HL-60 (cell line): ENCODE measurements around the gene RAB21.

ENCODE experiments used
- DNase-seq, 2 experiments: peaks; one replicate each; pipeline ENCODE4 v3.0.0-alpha.2; 2010 to 2020; ENCODE audit warnings: low read depth in 1 of 2, low spot score in 1 of 2
- H3K27ac ChIP-seq: fragments of 250-450 bp; sonication (Bioruptor Pico); replicated peaks from 2 replicates; pipeline ENCODE4 v1.5.1; 2020; ENCODE audit warnings: mild to moderate bottlenecking, moderate library complexity
- H3K27me3 ChIP-seq: fragments of 250-450 bp; sonication (Bioruptor Pico); 2 replicates; pipeline ENCODE4 v1.5.1; 2021; ENCODE audit warnings: mild to moderate bottlenecking, moderate library complexity; ENCODE audit not compliant: insufficient read depth, poor library complexity, severe bottlenecking
- H3K4me3 ChIP-seq: replicated peaks from 2 replicates; pipeline ENCODE4 v1.5.1; 2011; ENCODE audit warnings: mild to moderate bottlenecking, control low read depth, low read length; ENCODE audit not compliant: insufficient read depth
- CTCF ChIP-seq: IDR thresholded peaks from one replicate; pipeline ENCODE4 v1.5.1; 2011; ENCODE audit warnings: low read length, control low read depth, inconsistent platforms; ENCODE audit not compliant: insufficient read depth
- GABPA ChIP-seq: IDR thresholded peaks from 2 replicates; pipeline ENCODE4 v1.6.1; 2012; ENCODE audit warnings: low read depth
- POLR2AphosphoS5 ChIP-seq: IDR thresholded peaks from 2 replicates; pipeline ENCODE4 v1.6.1; 2012; ENCODE audit warnings: low read depth
- REST ChIP-seq: IDR thresholded peaks from 2 replicates; pipeline ENCODE4 v1.6.1; 2012; ENCODE audit warnings: low read depth; ENCODE audit not compliant: insufficient replicate concordance
- SPI1 ChIP-seq: IDR thresholded peaks from 2 replicates; pipeline ENCODE4 v1.6.1; 2012; ENCODE audit warnings: low read depth, mild to moderate bottlenecking, borderline replicate concordance

RAB21 gene

DNA sequence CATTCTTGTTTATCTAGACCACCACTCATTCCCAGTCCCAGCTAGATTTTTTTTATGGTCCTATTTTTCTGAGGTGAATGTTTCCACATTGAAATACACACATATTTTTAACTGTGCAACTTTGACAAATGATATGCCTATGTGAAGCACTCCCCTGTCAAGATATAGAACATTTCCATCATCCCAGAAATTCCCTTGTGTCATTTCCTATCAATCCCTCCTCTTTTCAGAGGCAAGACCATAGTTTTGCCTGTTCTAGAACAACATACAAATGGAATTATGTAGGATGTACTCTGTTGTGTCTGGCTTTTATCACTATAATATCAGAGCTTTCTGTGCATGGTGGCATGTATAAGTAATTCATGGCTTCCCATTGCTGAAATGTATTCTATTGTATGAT, 36.1 kb upstream of the RAB21 start:
- no peak for DNase-seq
- Histone ChIP-seq H3K27ac (no peak overlapping the region), H3K27me3 (no peaks in the 10 kb centered on the region), H3K4me3 (no peak overlapping the region)
- no peak for TF ChIP-seq CTCF
- no peak for TF ChIP-seq POLR2AphosphoS5
- no peak for TF ChIP-seq REST
- TF ChIP-seq GABPA = no peak
- no peak for TF ChIP-seq SPI1

- H3K4me3 ChIP-seq = no peak overlapping the region
- TF ChIP-seq GABPA (no peak), CTCF (no peak), REST (no peak), SPI1 (no peak), POLR2AphosphoS5 (no peak)
- H3K27me3 ChIP-seq = no peaks in the 10 kb centered on the region
- no peak overlapping the region for H3K27ac ChIP-seq
- no peak for DNase-seq
Measured at GRCh38 chr12:71719647-71720370, 34.9 kb upstream of the RAB21 start.

GRCh38 chr12:71721783-71722505, 32.7 kb upstream of the RAB21 start:
- Histone ChIP-seq H3K27ac (no peak overlapping the region), H3K4me3 (no peak overlapping the region), H3K27me3 (no peaks in the 10 kb centered on the region)
- no peak for DNase-seq
- no peak for TF ChIP-seq REST
- TF ChIP-seq SPI1 = no peak
- TF ChIP-seq POLR2AphosphoS5 = no peak
- no peak for TF ChIP-seq GABPA
- no peak for TF ChIP-seq CTCF
